ENCODE measurements around the gene STAG3.

- TF ChIP-seq CTCF (IDR thresholded peaks at IDR 0.05), result no peak
- TF ChIP-seq EP300 (IDR thresholded peaks at IDR 0.05; ENCODE audit: low read depth), result no peak
Measured at GRCh38 chr7:100160067-100160466, 17.7 kb upstream of the STAG3 start.

Measured in transverse colon (tissue), 3 donors.